ENCODE results near the gene LY9. TPM values are rescaled to one million over a fixed set of nuclear protein-coding genes. Genes with fewer than 3 reads are reported as not detected.

The LY9 gene
- total RNA-seq, 6 experiments from 2014 or later: 0.11 to 1.3 (median 0.37) TPM; not detected in 1

DNA sequence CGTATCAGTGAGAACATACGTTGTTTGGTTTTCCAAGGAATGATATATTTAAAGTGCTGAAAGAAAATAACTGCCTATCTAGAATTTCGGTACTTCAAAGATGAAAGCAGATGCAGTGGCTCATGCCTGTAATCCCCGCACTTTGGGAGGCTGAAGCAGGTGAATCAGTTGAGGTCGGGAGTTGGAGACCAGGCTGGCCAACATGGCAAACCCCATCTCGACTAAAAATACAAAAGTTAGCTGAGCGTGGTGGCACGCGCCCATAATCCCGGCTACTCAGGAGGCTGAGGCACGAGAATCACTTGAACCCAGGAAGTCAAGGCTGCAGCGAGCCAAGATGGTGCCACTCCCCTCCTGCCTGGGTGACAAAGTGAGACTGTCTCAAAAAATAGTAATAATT is 50.3 kb downstream of the LY9 start:
- 83% methylated on average over 12 of the region's 12 CpGs for WGBS (ENCODE audit: insufficient coverage, low coverage, low lambda C conversion rate, missing lambda C conversion rate)
- TF ChIP-seq POLR2A (IDR thresholded peaks at IDR 0.05) (no peak), CTCF (IDR thresholded peaks at IDR 0.05) (no peak)
- Histone ChIP-seq H3K27ac (no peak overlapping the region), H3K4me3 (no peak overlapping the region), H3K27me3 (no peaks in the 10 kb centered on the region), H3K4me1 (no peaks in the 10 kb centered on the region), H3K9me3 (no peaks in the 10 kb centered on the region), H3K36me3 (no peaks in the 10 kb centered on the region)
- ATAC-seq (no peak), DNase-seq (no peak)
- intact Hi-C loops (cut with DNase I): no loop called here

GRCh38 chr1:160850541-160850940 is 54.6 kb downstream of the LY9 start:
- no peaks in the 10 kb centered on the region for H3K9me3 ChIP-seq
- intact Hi-C loops (cut with DNase I): no loop called here
- 81% methylated on average over 5 of the region's 5 CpGs for WGBS (ENCODE audit: insufficient coverage, low coverage, low lambda C conversion rate, missing lambda C conversion rate)

DNA sequence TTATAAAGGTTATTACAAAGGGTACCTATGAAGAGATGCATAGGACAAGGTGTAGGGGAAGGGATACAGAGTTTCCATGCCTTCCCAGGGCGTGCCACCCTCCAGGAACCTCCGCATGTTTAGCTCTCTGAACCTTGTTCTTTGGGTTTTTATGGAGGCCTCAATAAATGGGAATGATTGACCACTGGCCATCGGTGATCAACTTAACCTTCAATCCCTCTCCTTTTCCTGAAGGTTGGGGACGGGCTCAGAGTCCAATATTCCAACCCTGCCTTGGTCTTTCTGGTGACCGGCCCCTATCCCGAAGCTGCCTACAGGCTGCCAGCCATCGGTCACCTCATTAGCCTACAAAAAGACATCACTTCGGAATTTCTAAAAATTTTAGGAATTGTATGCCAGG is 55.0 kb downstream of the LY9 start:
- H3K4me1 ChIP-seq: no peaks in the 10 kb centered on the region
- no peaks in the 10 kb centered on the region for H3K27me3 ChIP-seq
- H3K9me3 ChIP-seq: no peaks in the 10 kb centered on the region
- TF ChIP-seq POLR2A (IDR thresholded peaks at IDR 0.05) (no peak), CTCF (IDR thresholded peaks at IDR 0.05) (no peak)
- no peak overlapping the region for H3K27ac ChIP-seq
- ATAC-seq: no peak
- no peak for DNase-seq
- intact Hi-C loops (cut with DNase I): no loop called here
- no peak overlapping the region for H3K4me3 ChIP-seq
- H3K36me3 ChIP-seq: no peaks in the 10 kb centered on the region
- WGBS (ENCODE audit: insufficient coverage, low coverage, low lambda C conversion rate, missing lambda C conversion rate): 75% methylated on average over 8 of the region's 8 CpGs

More at GRCh38 chr1:160850541-160850940, 54.6 kb downstream of the LY9 start:
- no peaks in the 10 kb centered on the region for H3K4me1 ChIP-seq
- H3K27me3 ChIP-seq: no peaks in the 10 kb centered on the region
- ATAC-seq (no peak), DNase-seq (no peak)
- H3K27ac ChIP-seq: no peak overlapping the region
- H3K4me3 ChIP-seq: no peak overlapping the region
- no peaks in the 10 kb centered on the region for H3K36me3 ChIP-seq
- TF ChIP-seq POLR2A (IDR thresholded peaks at IDR 0.05): no peak
- no peak for TF ChIP-seq CTCF (IDR thresholded peaks at IDR 0.05)

DNA sequence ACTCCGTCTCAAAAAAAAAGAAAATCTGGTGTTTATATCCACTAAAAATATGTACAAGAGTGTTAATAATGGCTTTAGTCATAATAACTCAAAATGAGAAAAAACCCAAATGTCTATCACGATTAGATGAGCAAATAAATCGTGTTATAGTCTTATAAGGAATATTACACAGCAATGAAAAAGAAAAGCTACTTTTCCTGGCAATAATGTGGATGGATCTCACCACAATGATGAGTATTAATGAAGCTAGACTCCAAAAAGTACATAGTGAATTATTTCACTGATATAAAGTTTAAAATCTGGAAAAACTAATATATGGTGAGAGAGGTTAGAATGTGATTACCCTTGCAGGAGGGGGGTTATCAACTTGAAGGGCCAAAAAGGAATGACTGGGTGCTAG is 57.0 kb downstream of the LY9 start:
- intact Hi-C loops (cut with DNase I): no loop called here
- TF ChIP-seq CTCF (IDR thresholded peaks at IDR 0.05) (no peak), POLR2A (IDR thresholded peaks at IDR 0.05) (no peak)
- Histone ChIP-seq H3K4me1 (no peaks in the 10 kb centered on the region), H3K27me3 (no peaks in the 10 kb centered on the region), H3K36me3 (no peaks in the 10 kb centered on the region), H3K27ac (no peak overlapping the region), H3K4me3 (no peak overlapping the region), H3K9me3 (no peaks in the 10 kb centered on the region)
- ATAC-seq (no peak), DNase-seq (no peak)
- 73% methylated on average over 3 of the region's 3 CpGs for WGBS (ENCODE audit: insufficient coverage, low coverage, low lambda C conversion rate, missing lambda C conversion rate)

- Histone ChIP-seq H3K9me3 (no peaks in the 10 kb centered on the region), H3K27ac (no peak overlapping the region), H3K4me3 (no peak overlapping the region), H3K36me3 (no peaks in the 10 kb centered on the region), H3K27me3 (no peaks in the 10 kb centered on the region), H3K4me1 (no peaks in the 10 kb centered on the region)
- intact Hi-C loops (cut with DNase I): no loop called here
- ATAC-seq (no peak), DNase-seq (no peak)
- TF ChIP-seq POLR2A (IDR thresholded peaks at IDR 0.05) (no peak), CTCF (IDR thresholded peaks at IDR 0.05) (no peak)
- 100% methylated on average over 2 of the region's 2 CpGs for WGBS (ENCODE audit: insufficient coverage, low coverage, low lambda C conversion rate, missing lambda C conversion rate)
These were observed 57.8 kb downstream of the LY9 start for GRCh38 chr1:160853754-160854153.

Measured in right lobe of liver (tissue), 6 donors.